IPS-18a (cell line): ENCODE results near the gene UTS2.

ENCODE experiments used
- H3K27ac ChIP-seq: one replicate; pipeline ENCODE4 v1.5.1; 2013; ENCODE audit warnings: low read length
- H3K27me3 ChIP-seq: one replicate; pipeline ENCODE4 v1.6.1; 2013; ENCODE audit warnings: mild to moderate bottlenecking, low read length; ENCODE audit not compliant: control insufficient read depth, insufficient read depth
- H3K36me3 ChIP-seq: one replicate; pipeline ENCODE4 v1.6.1; 2013; ENCODE audit warnings: low read depth, low read length; ENCODE audit not compliant: control insufficient read depth
- H3K4me1 ChIP-seq: one replicate; pipeline ENCODE4 v1.6.1; 2013; ENCODE audit warnings: low read depth, low read length; ENCODE audit not compliant: control insufficient read depth
- H3K4me3 ChIP-seq: one replicate; pipeline ENCODE4 v1.5.1; 2013; ENCODE audit warnings: low read length
- H3K9ac ChIP-seq: one replicate; pipeline ENCODE4 v1.6.1; 2013; ENCODE audit warnings: mild to moderate bottlenecking, low read length, moderate library complexity
- H3K9me3 ChIP-seq: one replicate; pipeline ENCODE4 v1.6.1; 2013; ENCODE audit warnings: low read depth, low read length; ENCODE audit not compliant: control insufficient read depth

The UTS2 gene, protein sequence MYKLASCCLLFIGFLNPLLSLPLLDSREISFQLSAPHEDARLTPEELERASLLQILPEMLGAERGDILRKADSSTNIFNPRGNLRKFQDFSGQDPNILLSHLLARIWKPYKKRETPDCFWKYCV

DNA sequence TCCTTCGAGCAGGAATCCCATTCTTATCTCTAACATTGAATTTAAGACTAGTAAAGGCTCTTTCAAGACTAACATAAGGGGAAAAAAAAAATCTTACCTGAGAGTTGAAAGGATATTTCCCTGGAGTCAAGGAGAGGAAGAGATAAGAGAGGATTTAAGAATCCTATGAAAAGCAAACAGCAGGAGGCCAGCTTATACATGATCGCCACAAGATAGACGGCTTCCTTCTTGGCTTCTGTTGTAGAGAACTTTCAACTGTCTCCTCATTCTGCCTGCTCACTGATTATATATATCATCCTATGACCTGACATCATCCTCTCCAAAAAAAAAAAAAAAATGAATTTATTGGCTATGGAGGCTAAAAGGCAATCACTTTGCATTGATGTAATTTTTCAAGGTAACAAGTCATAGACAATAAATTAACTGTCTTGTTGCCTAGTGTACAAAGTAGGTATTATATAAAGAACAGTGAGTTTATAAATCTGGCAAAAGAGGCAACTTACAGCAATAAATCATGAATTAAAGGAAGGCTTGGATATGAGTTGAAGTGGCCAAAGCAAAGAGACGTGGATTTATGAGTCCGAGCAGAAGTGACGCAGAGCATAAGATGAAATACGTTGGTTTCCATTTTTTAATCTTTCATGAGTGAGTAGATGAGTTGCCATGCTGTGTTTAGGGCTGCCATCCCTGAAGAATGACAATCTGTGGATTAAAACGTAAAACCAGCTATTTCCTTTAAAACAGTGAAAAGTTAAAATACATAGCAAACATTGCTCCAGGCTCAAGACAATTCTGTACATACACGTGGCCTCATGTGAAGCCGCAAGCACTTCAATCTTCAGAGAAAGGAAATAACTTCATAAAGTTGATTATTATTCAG lies at the start of gene UTS2:
Gene UTS2, minus strand, starts transcription at position 262 of the 880 bp plus-strand sequence. Its CDS starts 62 bp downstream, at position 200.
- Histone ChIP-seq H3K4me3 (no peak within 1 kb of the TSS), H3K27me3 (no peaks in the 10 kb centered on the region), H3K27ac (no peak within 1 kb of the TSS), H3K4me1 (peaks cover 12% of the 10 kb centered on the region), H3K36me3 (no peaks in the 10 kb centered on the region), H3K9ac (no peak within 1 kb of the TSS), H3K9me3 (no peaks in the 10 kb centered on the region)

DNA sequence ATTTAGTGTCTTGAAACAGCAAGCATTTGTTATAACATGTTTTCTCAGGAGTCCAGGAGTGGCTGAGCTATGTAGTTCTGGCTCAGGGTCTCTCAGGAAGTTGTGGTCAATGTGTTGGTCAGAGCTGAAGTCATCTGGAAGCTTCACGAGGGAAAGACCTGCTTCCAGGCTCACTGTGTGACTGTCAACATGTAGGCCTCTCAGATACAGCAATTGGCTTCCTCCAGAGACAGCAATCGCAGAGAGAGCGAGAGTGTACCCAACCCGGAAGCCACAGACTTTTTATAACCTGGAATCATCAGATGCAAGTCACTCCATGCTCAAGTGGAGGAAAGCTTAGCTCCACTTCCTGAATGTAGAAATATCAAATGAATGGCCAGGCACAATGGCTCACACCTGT lies 46.9 kb upstream of the UTS2 start:
- no peaks in the 10 kb centered on the region for H3K9me3 ChIP-seq
- no peaks in the 10 kb centered on the region for H3K27me3 ChIP-seq
- H3K36me3 ChIP-seq = no peaks in the 10 kb centered on the region
- H3K9ac ChIP-seq = no peak overlapping the region
- H3K4me3 ChIP-seq = no peak overlapping the region
- H3K4me1 ChIP-seq = no peaks in the 10 kb centered on the region
- H3K27ac ChIP-seq = no peak overlapping the region

DNA sequence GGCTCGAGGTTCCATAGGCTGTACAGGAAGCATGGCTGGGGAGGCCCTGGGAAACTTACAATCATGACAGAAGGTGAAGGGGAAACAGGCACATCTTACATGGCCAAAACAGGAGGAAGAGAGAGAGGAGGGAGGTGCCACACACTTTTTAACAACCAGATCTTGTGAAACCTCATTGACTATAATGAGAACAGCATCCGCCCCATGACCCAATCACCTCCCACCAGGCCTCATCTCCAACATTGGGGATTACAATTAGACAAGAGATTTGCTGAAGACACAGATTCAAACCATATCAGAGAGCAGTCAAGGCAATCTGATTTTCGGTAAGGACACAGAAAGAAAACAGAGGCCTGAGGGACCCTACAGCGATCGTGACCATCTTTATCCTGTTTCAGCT lies 46.1 kb upstream of the UTS2 start:
- Histone ChIP-seq H3K4me1 (no peaks in the 10 kb centered on the region), H3K27me3 (no peaks in the 10 kb centered on the region), H3K9ac (no peak overlapping the region), H3K27ac (no peak overlapping the region), H3K36me3 (no peaks in the 10 kb centered on the region), H3K4me3 (no peak overlapping the region), H3K9me3 (no peaks in the 10 kb centered on the region)

DNA sequence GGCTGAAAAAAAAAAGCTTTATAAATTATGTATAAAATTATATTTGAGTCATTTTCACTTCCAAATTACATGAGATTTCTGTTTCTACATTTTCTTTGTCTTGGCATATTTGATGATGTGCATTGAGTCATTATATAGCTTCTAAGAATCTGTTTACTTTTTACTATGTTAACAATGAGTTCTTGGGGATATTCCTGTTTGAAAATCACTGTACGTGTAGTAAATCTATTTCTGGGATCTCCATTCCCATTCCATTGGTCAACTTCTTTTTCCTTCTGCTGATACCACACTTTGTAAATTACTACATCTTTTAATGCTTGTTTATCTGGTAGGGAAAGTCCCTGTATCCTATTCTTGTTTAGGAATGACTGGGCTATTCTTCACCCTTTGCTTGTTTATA lies 44.1 kb upstream of the UTS2 start:
- H3K9ac ChIP-seq = no peak overlapping the region
- no peaks in the 10 kb centered on the region for H3K27me3 ChIP-seq
- H3K4me1 ChIP-seq = no peaks in the 10 kb centered on the region
- no peak overlapping the region for H3K4me3 ChIP-seq
- no peak overlapping the region for H3K27ac ChIP-seq
- no peaks in the 10 kb centered on the region for H3K36me3 ChIP-seq
- H3K9me3 ChIP-seq = no peaks in the 10 kb centered on the region

DNA sequence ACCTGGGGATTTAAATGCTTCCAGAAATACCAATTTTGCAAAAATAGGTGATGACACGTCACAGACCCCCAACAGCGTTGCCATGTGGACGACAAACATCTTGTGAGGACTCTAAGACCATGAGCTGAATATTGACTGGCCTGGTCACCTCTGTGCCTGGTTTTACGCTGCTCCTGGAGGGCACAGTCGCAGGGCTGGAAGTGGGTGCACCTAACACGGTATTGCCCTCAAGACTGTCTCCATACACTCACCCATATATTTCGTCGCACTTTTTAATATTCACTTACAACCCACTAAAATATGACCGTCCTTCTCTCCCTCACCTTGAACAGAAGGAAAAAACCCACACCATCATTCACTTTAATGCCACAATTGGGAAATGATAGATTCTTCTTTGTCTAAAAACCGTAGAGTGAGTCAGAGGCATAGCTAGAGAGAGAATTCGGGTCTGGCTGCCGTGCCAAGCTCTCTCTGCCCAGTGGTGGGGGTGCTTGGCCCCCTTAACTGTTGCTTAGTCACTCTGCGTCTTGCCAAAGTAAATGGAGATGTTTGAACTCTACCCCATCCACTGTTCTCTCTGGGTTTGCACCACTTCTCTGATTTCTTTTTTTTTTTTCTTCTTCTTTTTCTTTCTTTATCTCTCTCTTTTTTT lies 40.8 kb upstream of the UTS2 start:
- no peaks in the 10 kb centered on the region for H3K36me3 ChIP-seq
- no peak overlapping the region for H3K4me3 ChIP-seq
- H3K9ac ChIP-seq = no peak overlapping the region
- H3K27ac ChIP-seq = no peak overlapping the region
- H3K4me1 ChIP-seq = no peaks in the 10 kb centered on the region
- H3K27me3 ChIP-seq = no peaks in the 10 kb centered on the region
- H3K9me3 ChIP-seq = no peaks in the 10 kb centered on the region

DNA sequence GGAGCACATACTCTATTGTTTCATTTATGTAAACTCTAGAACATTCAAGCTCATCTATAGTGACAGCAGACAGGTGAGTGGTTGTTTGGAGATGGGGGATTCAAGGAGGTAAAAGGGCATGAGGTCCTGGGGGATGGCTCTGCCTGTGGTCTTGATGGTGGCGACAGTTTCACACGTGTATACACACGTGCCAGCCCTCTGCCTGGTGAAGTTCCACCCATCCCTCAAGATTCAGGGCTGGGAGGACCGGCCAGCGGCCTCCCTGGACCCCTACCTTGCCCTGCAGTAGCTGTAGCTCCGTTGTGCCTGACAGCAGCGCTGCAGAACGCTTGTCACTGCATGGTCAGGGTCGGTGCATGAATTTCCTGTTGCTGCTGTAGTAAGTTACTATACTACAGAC lies 38.9 kb upstream of the UTS2 start:
- no peak overlapping the region for H3K9ac ChIP-seq
- H3K9me3 ChIP-seq = no peaks in the 10 kb centered on the region
- H3K27ac ChIP-seq = no peak overlapping the region

DNA sequence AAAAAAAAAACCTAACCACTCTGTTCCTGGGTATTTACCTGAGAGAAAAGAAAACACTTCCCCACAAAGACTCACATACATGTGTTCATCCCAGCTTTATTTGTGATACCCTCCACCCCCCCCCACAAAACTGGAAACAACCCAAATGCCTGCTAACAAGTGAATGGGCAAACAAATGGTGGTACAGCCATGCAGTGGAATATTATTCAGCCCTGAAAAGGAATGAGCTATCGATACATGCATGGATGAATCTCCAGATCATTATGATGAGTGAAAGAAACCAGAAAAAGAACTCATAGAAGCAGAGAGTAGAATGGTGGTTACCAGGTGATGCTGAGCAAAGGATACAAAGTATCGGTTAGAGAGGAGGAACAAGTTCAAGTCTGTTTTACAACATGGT lies 38.0 kb upstream of the UTS2 start:
- Histone ChIP-seq H3K27me3 (no peaks in the 10 kb centered on the region), H3K36me3 (no peaks in the 10 kb centered on the region), H3K9ac (no peak overlapping the region), H3K4me1 (no peaks in the 10 kb centered on the region), H3K27ac (no peak overlapping the region), H3K4me3 (no peak overlapping the region), H3K9me3 (no peaks in the 10 kb centered on the region)

More for the DNA sequence above, 38.9 kb upstream of the UTS2 start:
- H3K4me1 ChIP-seq = no peaks in the 10 kb centered on the region
- no peaks in the 10 kb centered on the region for H3K36me3 ChIP-seq
- no peak overlapping the region for H3K4me3 ChIP-seq
- no peaks in the 10 kb centered on the region for H3K27me3 ChIP-seq

DNA sequence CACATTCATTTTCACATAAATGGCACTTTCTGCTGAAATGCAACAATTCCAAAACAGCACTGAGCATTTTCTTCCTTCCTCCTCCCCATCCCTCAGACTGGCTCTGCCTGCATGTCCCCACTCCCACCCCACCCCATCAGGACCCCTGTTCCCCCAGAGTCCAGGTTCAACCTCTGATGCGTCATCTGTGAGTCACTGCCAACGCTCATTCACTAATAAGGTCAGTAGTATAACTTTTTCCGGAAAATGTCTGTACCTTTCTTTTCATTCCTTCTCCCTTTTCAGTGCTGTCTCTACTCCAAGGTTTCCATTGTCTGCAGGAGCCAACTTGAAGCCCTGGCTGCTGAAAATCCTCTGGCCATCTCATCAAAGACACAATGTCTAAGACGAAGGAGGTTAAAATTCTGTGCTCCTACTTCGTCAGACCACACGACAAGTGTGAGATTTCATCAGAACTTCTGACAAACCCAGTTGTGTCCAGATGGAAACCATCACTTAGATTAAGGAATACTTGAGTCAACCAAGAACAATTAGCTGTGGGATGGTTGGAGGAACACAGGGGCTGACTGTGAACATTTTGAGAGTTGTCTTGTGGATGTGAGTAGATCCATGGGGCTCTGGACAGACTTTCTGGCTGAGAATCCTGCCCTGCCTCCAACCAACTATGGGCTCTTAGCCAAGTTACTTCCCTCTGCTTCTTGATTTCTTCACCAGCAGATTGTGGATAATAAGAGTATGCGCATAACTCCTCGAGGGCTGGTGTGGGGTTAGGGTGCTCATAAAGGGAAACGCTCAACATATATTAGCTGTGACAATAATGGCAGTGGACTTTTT lies 35.6 kb upstream of the UTS2 start:
- Histone ChIP-seq H3K27me3 (no peaks in the 10 kb centered on the region), H3K4me3 (no peak overlapping the region), H3K9me3 (no peaks in the 10 kb centered on the region)

DNA sequence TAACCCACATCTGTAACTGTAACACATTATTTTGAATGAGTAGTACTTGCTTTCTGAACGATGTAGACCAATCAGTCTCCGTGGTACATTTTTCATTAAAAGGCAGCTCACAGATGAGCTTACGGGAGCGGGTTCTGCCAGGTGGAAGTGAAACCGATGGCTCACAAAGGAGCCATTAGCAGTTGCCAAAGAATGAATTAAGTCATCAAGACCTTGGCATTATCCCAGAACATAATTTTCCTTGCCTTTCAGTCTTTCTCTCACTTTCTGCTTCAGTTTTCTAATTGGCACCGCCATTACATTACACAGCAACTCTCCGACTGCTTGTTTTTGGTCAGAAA lies 33.5 kb upstream of the UTS2 start:
- H3K36me3 ChIP-seq = no peaks in the 10 kb centered on the region
- no peak overlapping the region for H3K27ac ChIP-seq
- H3K27me3 ChIP-seq = no peaks in the 10 kb centered on the region
- no peak overlapping the region for H3K9ac ChIP-seq
- no peaks in the 10 kb centered on the region for H3K9me3 ChIP-seq
- no peaks in the 10 kb centered on the region for H3K4me1 ChIP-seq
- no peak overlapping the region for H3K4me3 ChIP-seq

More for the DNA sequence above, 35.6 kb upstream of the UTS2 start:
- no peaks in the 10 kb centered on the region for H3K4me1 ChIP-seq
- no peak overlapping the region for H3K9ac ChIP-seq
- no peak overlapping the region for H3K27ac ChIP-seq
- H3K36me3 ChIP-seq = no peaks in the 10 kb centered on the region

DNA sequence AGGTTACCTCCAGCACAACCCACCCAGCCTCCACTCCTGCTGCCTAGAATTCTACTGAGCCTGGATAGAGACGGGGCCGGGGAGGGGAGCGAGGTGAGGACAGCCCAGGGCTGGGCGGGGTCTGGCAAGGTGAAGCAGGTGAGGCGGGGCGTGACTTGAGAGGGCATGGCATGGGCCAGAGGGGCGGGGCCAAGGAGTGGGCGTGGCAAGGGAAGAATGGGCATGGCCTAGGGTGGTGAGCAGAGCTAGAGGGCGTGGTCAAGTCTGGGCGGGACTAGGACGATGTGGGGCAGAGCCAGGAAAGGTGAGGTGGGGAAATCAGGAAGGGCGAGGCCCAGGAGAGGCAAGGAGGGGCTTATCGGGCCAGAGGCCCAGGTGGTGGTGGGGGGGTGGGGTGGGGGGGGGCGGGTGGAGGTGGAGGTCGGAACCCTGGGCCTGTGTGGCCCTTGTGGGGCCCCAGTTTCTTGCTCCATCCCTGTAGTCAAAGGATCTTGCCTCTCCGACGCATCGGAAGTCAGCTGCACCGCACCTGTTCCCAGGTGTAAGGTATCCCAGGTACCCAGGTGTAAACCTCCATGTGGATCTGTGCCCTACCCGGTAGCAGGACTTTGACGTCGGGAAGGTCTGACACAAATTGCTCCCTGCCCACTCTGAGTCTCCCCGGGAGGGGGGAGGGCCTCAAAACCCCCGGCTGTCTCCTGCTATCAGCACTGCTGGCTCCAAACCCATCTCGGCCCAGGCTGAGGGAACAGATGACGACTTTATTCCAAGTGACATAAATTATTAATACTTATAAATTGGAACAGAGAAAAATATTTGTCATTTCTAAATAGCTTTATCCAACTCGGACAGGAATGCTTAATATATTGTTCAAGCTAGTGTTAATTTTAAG lies 32.9 kb upstream of the UTS2 start:
- Histone ChIP-seq H3K9me3 (no peaks in the 10 kb centered on the region), H3K9ac (no peak overlapping the region), H3K27me3 (no peaks in the 10 kb centered on the region), H3K4me1 (no peaks in the 10 kb centered on the region), H3K36me3 (no peaks in the 10 kb centered on the region), H3K27ac (no peak overlapping the region), H3K4me3 (no peak overlapping the region)
